ENCODE data around the gene PIK3R5. TPM values are rescaled to one million over a fixed set of nuclear protein-coding genes. Genes with fewer than 3 reads are reported as not detected.

Gene PIK3R5
- total RNA-seq, 4 donors from 2014 or later: 1.6 to 12.0 (median 8.4) TPM

GRCh38 chr17:8914554-8914953 is 51.0 kb downstream of the PIK3R5 start:
- Histone ChIP-seq H3K27ac (no peak overlapping the region), H3K9me3 (no peaks in the 10 kb centered on the region), H3K4me3 (no peak overlapping the region), H3K36me3 (no peaks in the 10 kb centered on the region), H3K27me3 (no peaks in the 10 kb centered on the region), H3K4me1 (no peaks in the 10 kb centered on the region)
- TF ChIP-seq POLR2A (IDR thresholded peaks at IDR 0.05): no peak
- TF ChIP-seq, protein P1, sequence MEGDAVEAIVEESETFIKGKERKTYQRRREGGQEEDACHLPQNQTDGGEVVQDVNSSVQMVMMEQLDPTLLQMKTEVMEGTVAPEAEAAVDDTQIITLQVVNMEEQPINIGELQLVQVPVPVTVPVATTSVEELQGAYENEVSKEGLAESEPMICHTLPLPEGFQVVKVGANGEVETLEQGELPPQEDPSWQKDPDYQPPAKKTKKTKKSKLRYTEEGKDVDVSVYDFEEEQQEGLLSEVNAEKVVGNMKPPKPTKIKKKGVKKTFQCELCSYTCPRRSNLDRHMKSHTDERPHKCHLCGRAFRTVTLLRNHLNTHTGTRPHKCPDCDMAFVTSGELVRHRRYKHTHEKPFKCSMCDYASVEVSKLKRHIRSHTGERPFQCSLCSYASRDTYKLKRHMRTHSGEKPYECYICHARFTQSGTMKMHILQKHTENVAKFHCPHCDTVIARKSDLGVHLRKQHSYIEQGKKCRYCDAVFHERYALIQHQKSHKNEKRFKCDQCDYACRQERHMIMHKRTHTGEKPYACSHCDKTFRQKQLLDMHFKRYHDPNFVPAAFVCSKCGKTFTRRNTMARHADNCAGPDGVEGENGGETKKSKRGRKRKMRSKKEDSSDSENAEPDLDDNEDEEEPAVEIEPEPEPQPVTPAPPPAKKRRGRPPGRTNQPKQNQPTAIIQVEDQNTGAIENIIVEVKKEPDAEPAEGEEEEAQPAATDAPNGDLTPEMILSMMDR (IDR thresholded peaks at IDR 0.05): no peak
- no peak for DNase-seq
- intact Hi-C loops (cut with DNase I; ENCODE audit: low total_unique reads): no loop called here

DNA sequence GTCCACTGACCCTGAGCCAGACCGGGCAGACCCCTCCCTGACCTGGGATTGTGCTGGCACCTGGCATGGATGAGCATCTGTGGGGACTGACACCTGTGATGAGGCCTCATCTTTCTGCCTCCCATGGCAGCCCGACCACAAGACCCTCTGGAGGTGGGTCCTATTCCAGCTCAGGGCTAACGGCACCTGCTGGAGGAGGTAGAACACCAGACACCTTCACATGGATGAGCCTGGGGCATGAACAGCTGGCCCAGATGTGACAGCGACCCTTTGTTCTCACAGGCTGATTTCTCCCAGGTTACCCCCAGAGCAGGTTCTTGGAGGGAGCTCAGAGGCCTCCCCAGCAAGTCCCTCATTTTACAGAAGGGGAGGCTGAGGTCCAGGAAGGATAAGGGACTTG is 51.6 kb downstream of the PIK3R5 start:
- Histone ChIP-seq H3K9me3 (no peaks in the 10 kb centered on the region), H3K27me3 (no peaks in the 10 kb centered on the region), H3K4me1 (no peaks in the 10 kb centered on the region), H3K4me3 (no peak overlapping the region), H3K36me3 (no peaks in the 10 kb centered on the region), H3K27ac (no peak overlapping the region)
- TF ChIP-seq, protein P1 (IDR thresholded peaks at IDR 0.05): no peak
- no peak for TF ChIP-seq POLR2A (IDR thresholded peaks at IDR 0.05)
- intact Hi-C loops (cut with DNase I; ENCODE audit: low total_unique reads): no loop called here
- no peak for DNase-seq

DNA sequence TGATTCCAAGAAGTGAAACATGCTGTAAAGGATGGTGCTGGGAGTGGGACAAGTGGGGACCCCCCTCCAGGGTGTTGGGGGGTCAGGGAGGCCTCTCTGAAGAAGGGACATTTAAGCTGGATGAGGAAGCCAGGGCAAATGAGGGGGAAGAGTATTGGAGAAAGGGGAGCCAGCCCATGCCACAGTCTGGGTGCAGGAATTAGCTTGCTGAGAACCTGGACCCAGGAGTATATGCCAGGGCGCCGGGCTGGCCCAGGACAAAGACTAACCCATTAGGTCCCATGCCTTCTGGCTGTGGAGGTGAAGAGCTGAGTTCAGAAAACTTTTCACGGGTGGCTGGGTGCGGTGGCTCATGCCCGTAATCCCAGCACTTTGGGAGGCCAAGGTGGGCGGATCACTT is 52.4 kb downstream of the PIK3R5 start:
- intact Hi-C loops (cut with DNase I; ENCODE audit: low total_unique reads): no loop called here
- H3K27ac ChIP-seq: no peak overlapping the region
- H3K9me3 ChIP-seq: no peaks in the 10 kb centered on the region
- H3K4me1 ChIP-seq: no peaks in the 10 kb centered on the region
- TF ChIP-seq, protein P1 (IDR thresholded peaks at IDR 0.05): no peak
- TF ChIP-seq POLR2A (IDR thresholded peaks at IDR 0.05): no peak
- no peak overlapping the region for H3K4me3 ChIP-seq
- H3K27me3 ChIP-seq: no peaks in the 10 kb centered on the region
- DNase-seq: no peak
- H3K36me3 ChIP-seq: no peaks in the 10 kb centered on the region

GRCh38 chr17:8912084-8912981 is 53.2 kb downstream of the PIK3R5 start:
- no peaks in the 10 kb centered on the region for H3K36me3 ChIP-seq
- DNase-seq: no peak
- H3K4me1 ChIP-seq: no peaks in the 10 kb centered on the region
- no peak overlapping the region for H3K27ac ChIP-seq
- TF ChIP-seq, protein P1 (IDR thresholded peaks at IDR 0.05): no peak
- no peak for TF ChIP-seq POLR2A (IDR thresholded peaks at IDR 0.05)
- H3K9me3 ChIP-seq: no peaks in the 10 kb centered on the region
- H3K4me3 ChIP-seq: no peak overlapping the region
- intact Hi-C loops (cut with DNase I; ENCODE audit: low total_unique reads): no loop called here
- no peaks in the 10 kb centered on the region for H3K27me3 ChIP-seq

GRCh38 chr17:8910969-8911604 is 54.4 kb downstream of the PIK3R5 start:
- DNase-seq: no peak
- Histone ChIP-seq H3K4me1 (no peaks in the 10 kb centered on the region), H3K27ac (no peak overlapping the region), H3K27me3 (no peaks in the 10 kb centered on the region), H3K36me3 (no peaks in the 10 kb centered on the region), H3K9me3 (no peaks in the 10 kb centered on the region), H3K4me3 (no peak overlapping the region)
- TF ChIP-seq POLR2A (IDR thresholded peaks at IDR 0.05): no peak
- TF ChIP-seq, protein P1 (IDR thresholded peaks at IDR 0.05): no peak
- intact Hi-C loops (cut with DNase I; ENCODE audit: low total_unique reads): no loop called here
